Activated CD8-positive, alpha-beta memory T cell treated with anti-CD3 and anti-CD28 coated beads, Interleukin-2, amount 10 ng/mL, durations not matched to agents 7 days and 5 days (primary cell): ENCODE measurements around the gene CTNNA1. TPM values are rescaled to one million over a fixed set of nuclear protein-coding genes. Genes with fewer than 3 reads are reported as not detected.
A peak's percentile ranks its signal among the peaks of the same experiment; 100 is the strongest.
"Not testable (repeated sequence)": the region's sequence is repeated elsewhere in the genome, so short reads cannot be mapped to it uniquely, and the experiment has no call there.

Experiments
- ATAC-seq: fragments of 150-1000 bp; cut with Tn5 transposase; one replicate; pipeline ENCODE4 v1.10.0; 2021; ENCODE audit warnings: moderate library complexity
- CTCF ChIA-PET: fragments of 350-600 bp; sonication (Branson Sonifier 250); formaldehyde crosslinking; loops from one replicate; lab custom pipeline; 2021; ENCODE audit warnings: antibody characterized with exemption; lab: Charles Lee
- DNase-seq: peaks from one replicate; pipeline ENCODE4 v3.0.0-alpha.2; 2020
- H3K27ac Mint-ChIP-seq: one replicate; pipeline ENCODE4 v1.8.0; 2021; ENCODE audit warnings: mild to moderate bottlenecking, mixed read lengths
- H3K27me3 Mint-ChIP-seq: one replicate; pipeline ENCODE4 v1.8.0; 2021; ENCODE audit warnings: mixed read lengths
- H3K36me3 Mint-ChIP-seq: one replicate; pipeline ENCODE4 v1.8.0; 2021; ENCODE audit warnings: mild to moderate bottlenecking, mixed read lengths
- H3K4me1 Mint-ChIP-seq: one replicate; pipeline ENCODE4 v1.8.0; 2021; ENCODE audit warnings: mixed read lengths
- H3K4me3 Mint-ChIP-seq: one replicate; pipeline ENCODE4 v1.8.0; 2021; ENCODE audit warnings: mild to moderate bottlenecking, moderate library complexity, mixed read lengths
- H3K9me3 Mint-ChIP-seq: one replicate; pipeline ENCODE4 v1.8.0; 2022; ENCODE audit warnings: low read depth, mixed read lengths
- total RNA-seq, 2 experiments: library from RNA; stranded (reverse); gene quantifications; one replicate each; pipeline ENCODE4 v1.2.3, GENCODE V29; 2021

Gene CTNNA1
- total RNA-seq, 2 experiments from 2014 or later: 62.0 to 89.8 TPM

DNA sequence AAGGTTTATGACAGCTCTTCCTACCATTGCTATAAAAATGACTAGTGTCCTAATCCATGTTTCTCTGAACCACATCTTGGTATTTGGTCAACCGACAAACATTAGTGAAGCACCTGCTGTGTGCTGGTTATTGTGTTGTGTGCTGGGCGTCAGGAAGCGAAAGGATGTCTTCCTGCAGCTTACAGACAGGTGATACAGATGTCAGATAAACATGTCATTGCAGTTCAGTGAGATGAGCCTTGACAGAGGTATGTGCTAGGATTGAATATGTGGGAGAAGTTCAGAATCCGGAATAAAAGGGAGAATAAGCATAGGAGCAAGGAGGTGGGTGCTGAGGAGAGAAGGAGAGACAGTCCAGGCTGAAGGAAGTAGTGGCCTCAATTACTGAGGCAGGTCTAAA, 20.3 kb upstream of the CTNNA1 start:
- no peaks in the 10 kb centered on the region for H3K9me3 Mint-ChIP-seq

GRCh38 chr5:138733509-138733908, 19.7 kb upstream of the CTNNA1 start:
- H3K36me3 Mint-ChIP-seq: no peaks in the 10 kb centered on the region
- peaks cover 10% of the 10 kb centered on the region for H3K27me3 Mint-ChIP-seq
- H3K9me3 Mint-ChIP-seq: no peaks in the 10 kb centered on the region
- peaks cover 6% of the 10 kb centered on the region for H3K4me1 Mint-ChIP-seq
- no peak for ATAC-seq
- no peak for DNase-seq
- H3K27ac Mint-ChIP-seq: no peak overlapping the region
- CTCF ChIA-PET: no interaction called here
- H3K4me3 Mint-ChIP-seq: no peak overlapping the region

More for the DNA sequence above, 20.3 kb upstream of the CTNNA1 start:
- DNase-seq (no peak), ATAC-seq (no peak)
- CTCF ChIA-PET: interaction anchor here (1.4 kb wide), 1 partner anchor 92 kb away, joined by 3 read pairs; no protein-coding TSS in a partner anchor
- Mint-ChIP-seq H3K27ac (no peak overlapping the region), H3K4me3 (no peak overlapping the region), H3K36me3 (no peaks in the 10 kb centered on the region), H3K27me3 (peaks cover 13% of the 10 kb centered on the region), H3K4me1 (peaks cover 3% of the 10 kb centered on the region)

DNA sequence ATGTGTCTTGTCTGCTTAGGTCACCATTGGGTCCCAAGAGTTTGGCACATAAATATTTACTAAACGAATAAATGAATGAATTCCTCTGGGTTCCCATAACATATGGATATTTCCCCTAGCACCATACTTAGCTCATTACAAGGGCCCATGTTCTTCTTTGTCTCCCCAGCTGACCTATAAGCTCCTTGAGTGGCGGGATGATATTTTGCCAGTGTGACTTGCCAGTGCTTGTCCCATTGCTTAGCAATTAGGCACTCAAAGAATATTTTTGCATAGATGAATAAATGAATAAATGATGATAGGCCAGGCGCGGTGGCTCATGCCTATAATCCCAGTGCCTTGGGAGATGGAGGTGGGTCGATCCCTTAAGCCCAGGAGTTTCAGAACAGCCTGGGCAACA, 16.9 kb upstream of the CTNNA1 start:
- H3K36me3 Mint-ChIP-seq: no peaks in the 10 kb centered on the region
- H3K27me3 Mint-ChIP-seq: peaks cover 8% of the 10 kb centered on the region
- CTCF ChIA-PET: interaction anchor here (1.3 kb wide), 1 partner anchor 53 kb away, joined by 4 read pairs; no protein-coding TSS in a partner anchor
- no peaks in the 10 kb centered on the region for H3K9me3 Mint-ChIP-seq
- H3K4me1 Mint-ChIP-seq: peaks cover 19% of the 10 kb centered on the region
- H3K27ac Mint-ChIP-seq: no peak overlapping the region
- no peak overlapping the region for H3K4me3 Mint-ChIP-seq
- DNase-seq (no peak), ATAC-seq (no peak)

DNA sequence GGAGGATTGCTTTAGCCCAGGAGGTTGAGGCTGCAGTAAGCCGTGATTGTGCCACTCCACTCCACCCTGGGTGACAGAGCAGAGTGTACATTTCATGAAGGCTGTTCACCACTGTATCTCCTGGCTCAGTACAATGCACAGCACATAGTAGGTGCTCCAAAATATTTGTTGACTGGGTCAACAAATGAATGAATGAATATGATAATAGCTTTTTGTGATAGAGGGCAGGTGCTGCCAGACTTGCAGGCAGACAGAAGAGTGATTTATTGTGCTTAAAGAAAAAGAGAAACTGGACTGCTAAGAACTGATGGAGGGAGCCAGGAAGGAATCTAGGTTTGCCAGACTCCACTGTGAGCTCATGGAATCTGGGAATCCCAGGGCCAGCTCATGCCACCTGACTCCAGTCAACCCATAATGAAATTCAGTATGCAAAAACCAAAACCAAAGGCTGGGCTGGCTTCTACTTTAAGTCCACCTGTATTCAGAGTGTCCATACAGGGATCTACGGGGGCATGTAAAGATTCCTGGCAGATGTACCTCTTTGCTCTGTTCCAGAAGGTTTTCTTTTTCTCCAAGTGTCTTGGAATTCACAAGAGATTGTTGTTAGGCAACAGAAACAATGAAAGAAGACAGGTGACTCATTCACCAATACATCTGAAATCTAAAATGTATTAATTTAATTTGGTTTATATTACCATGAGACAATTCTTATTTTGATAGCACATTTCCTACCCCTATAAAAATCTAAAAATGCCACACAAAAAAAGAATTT, 15.5 kb upstream of the CTNNA1 start:
- Mint-ChIP-seq H3K4me3 (no peak overlapping the region), H3K9me3 (no peaks in the 10 kb centered on the region), H3K27me3 (peaks cover 5% of the 10 kb centered on the region), H3K4me1 (peaks cover 30% of the 10 kb centered on the region), H3K27ac (no peak overlapping the region), H3K36me3 (no peaks in the 10 kb centered on the region)
- no peak for ATAC-seq
- DNase-seq: no peak
- CTCF ChIA-PET: no interaction called here

- Mint-ChIP-seq H3K27me3 (peaks cover 5% of the 10 kb centered on the region), H3K36me3 (no peaks in the 10 kb centered on the region), H3K4me1 (peaks cover 37% of the 10 kb centered on the region), H3K9me3 (no peaks in the 10 kb centered on the region), H3K27ac (no peak overlapping the region), H3K4me3 (no peak overlapping the region)
- ATAC-seq: no peak
- DNase-seq: no peak
- CTCF ChIA-PET: no interaction called here
These were observed 14.8 kb upstream of the CTNNA1 start for GRCh38 chr5:138738399-138738798.

GRCh38 chr5:138739938-138740337, 13.3 kb upstream of the CTNNA1 start:
- ATAC-seq (no peak), DNase-seq (no peak)
- no peaks in the 10 kb centered on the region for H3K36me3 Mint-ChIP-seq
- peaks cover 8% of the 10 kb centered on the region for H3K27me3 Mint-ChIP-seq
- H3K4me3 Mint-ChIP-seq: no peak overlapping the region
- CTCF ChIA-PET: no interaction called here
- H3K9me3 Mint-ChIP-seq: no peaks in the 10 kb centered on the region
- no peak overlapping the region for H3K27ac Mint-ChIP-seq
- H3K4me1 Mint-ChIP-seq: peaks cover 37% of the 10 kb centered on the region

DNA sequence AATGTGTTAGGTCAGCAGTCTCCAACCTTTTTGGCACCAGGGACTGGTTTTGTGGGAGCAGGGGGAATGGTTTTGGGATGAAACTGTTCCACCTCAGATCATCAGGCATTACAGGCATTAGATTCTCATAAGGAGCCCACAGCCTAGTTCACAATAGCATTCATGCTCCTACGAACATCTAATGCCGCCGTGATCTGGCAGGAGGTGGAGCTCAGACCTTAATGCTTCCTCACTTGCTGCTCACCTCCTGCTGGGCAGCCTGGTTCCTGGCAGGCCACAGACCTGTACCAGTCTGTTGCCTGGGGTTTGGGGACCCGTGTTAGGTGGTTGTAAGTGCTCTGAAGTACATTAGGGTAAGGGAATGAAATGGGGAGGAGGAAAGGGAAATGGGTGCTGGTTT, 9.7 kb upstream of the CTNNA1 start:
- Mint-ChIP-seq H3K27ac (no peak overlapping the region), H3K27me3 (peaks cover 3% of the 10 kb centered on the region), H3K9me3 (no peaks in the 10 kb centered on the region), H3K36me3 (peaks cover 1% of the 10 kb centered on the region), H3K4me1 (peaks cover 31% of the 10 kb centered on the region), H3K4me3 (no peak overlapping the region)
- DNase-seq: no peak
- no peak for ATAC-seq
- CTCF ChIA-PET: interaction anchor here (0.7 to 1.4 kb wide), 2 partner anchors 10 to 102 kb away, joined by 3 to 4 read pairs; partner anchors contain the start of gene CTNNA1

- H3K9me3 Mint-ChIP-seq: no peaks in the 10 kb centered on the region
- peaks cover 1% of the 10 kb centered on the region for H3K36me3 Mint-ChIP-seq
- peaks cover 10% of the 10 kb centered on the region for H3K27me3 Mint-ChIP-seq
- H3K4me3 Mint-ChIP-seq: no peak overlapping the region
- no peak overlapping the region for H3K27ac Mint-ChIP-seq
- CTCF ChIA-PET: no interaction called here
- ATAC-seq: no peak
- DNase-seq: no peak
- H3K4me1 Mint-ChIP-seq: peaks cover 26% of the 10 kb centered on the region
These were observed 8.0 kb upstream of the CTNNA1 start for GRCh38 chr5:138745268-138745667.

- Mint-ChIP-seq H3K9me3 (no peaks in the 10 kb centered on the region), H3K27ac (no peak overlapping the region), H3K27me3 (peaks cover 20% of the 10 kb centered on the region), H3K4me3 (no peak overlapping the region), H3K36me3 (peaks cover 1% of the 10 kb centered on the region), H3K4me1 (peaks cover 13% of the 10 kb centered on the region)
- DNase-seq: no peak
- ATAC-seq: no peak
- CTCF ChIA-PET: no interaction called here
These were observed 4.6 kb upstream of the CTNNA1 start for GRCh38 chr5:138748630-138749081.

- H3K27me3 Mint-ChIP-seq: peaks cover 24% of the 10 kb centered on the region
- not testable (repeated sequence) for H3K36me3 Mint-ChIP-seq
These were observed 1.9 kb upstream of the CTNNA1 start for GRCh38 chr5:138751344-138751743.

GRCh38 chr5:138752341-138752950, 779 bp upstream of the CTNNA1 start:
- H3K9me3 Mint-ChIP-seq: no peaks in the 10 kb centered on the region
- peaks cover 37% of the 10 kb centered on the region for H3K4me1 Mint-ChIP-seq
- peaks cover 5% of the 10 kb centered on the region for H3K36me3 Mint-ChIP-seq
- H3K27ac Mint-ChIP-seq: no peak overlapping the region
- peaks cover 24% of the 10 kb centered on the region for H3K27me3 Mint-ChIP-seq
- ATAC-seq (no peak), DNase-seq (no peak)
- CTCF ChIA-PET: interaction anchor here (1.8 kb wide), 1 partner anchor 173 kb away, joined by 4 read pairs; no protein-coding TSS in a partner anchor
- H3K4me3 Mint-ChIP-seq: peak overlapping the region; percentile 55

More at GRCh38 chr5:138751344-138751743, 1.9 kb upstream of the CTNNA1 start:
- CTCF ChIA-PET: interaction anchor here (1.8 kb wide), 1 partner anchor 172 kb away, joined by 4 read pairs; no protein-coding TSS in a partner anchor
- H3K27ac Mint-ChIP-seq, DNase-seq, ATAC-seq, H3K4me3 Mint-ChIP-seq, H3K9me3 Mint-ChIP-seq: not testable (repeated sequence)
- H3K4me1 Mint-ChIP-seq: peaks cover 29% of the 10 kb centered on the region

DNA sequence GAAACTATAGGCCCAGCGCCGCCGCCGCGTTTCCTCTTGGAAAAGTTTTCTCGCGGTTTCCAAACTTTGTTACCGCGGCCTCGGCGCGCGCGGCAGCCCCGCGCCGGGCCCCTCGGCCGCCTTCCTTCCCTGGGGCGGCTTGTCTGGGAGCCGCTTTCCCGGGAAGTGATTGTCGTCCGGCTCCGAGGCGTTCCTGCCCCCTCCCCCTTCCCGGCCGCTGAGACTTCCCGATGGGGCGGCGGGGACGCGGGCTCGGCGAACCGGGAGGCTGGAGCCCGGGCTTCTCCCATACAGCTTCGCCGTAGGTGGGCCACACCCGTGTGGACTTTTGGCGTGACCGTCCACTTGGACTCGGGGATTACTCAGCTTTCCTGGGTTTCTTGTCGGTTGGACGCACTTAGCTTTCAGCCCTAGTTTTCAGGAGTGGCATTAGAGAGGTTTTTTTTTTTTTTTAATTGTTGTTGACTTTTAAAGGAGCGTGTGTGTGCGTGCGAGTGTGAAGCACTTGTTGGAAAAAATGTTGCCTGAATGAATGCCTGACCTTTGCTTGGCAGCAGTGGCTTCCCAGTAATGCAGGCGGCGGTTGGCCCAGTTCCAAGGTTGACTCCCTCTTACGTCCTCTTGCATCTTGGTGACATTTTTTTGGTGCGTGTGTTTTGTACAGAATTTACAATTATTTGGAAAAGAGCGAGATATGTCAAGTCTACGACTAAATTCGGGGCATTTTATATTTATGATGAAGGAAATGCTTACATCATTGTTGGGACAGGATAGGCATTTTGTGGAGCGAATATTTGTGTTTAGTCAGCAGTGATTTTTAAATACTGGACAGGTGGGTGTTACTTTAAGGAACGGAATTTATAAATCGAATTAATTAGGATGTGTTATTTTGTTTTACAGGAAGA, 821 bp downstream of the CTNNA1 start:
- DNase-seq (peak; percentile 42), ATAC-seq (peak; percentile 21)
- CTCF ChIA-PET: interaction anchor here (0.6 to 1.5 kb wide), 3 partner anchors 9 to 44 kb away, joined by 3 to 5 read pairs (median 3); no protein-coding TSS in a partner anchor
- Mint-ChIP-seq H3K27me3 (peaks cover 21% of the 10 kb centered on the region), H3K36me3 (peaks cover 16% of the 10 kb centered on the region), H3K4me3 (peak overlapping the region; percentile 69), H3K27ac (peak overlapping the region; percentile 1), H3K9me3 (no peaks in the 10 kb centered on the region), H3K4me1 (peaks cover 37% of the 10 kb centered on the region)

DNA sequence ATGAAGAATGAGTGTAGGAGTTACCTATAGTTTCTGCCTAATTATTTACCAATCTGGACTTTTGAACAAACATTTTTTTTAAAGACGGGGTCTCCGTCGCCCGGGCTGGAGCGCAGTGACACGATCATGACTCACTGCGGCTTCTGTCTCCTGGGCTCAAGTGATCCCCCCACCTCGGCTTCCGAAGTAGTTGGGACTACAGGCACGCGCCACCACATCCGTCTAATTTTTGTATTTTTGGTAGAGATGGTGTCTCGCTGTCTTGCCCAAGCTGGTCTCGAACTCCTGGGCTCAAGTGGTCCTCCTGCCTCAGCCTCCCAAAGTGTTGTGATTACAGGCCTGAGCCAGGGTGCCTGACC, 1.5 kb downstream of the CTNNA1 start:
- H3K27me3 Mint-ChIP-seq: peaks cover 17% of the 10 kb centered on the region
- H3K27ac Mint-ChIP-seq: no peak overlapping the region
- H3K9me3 Mint-ChIP-seq: no peaks in the 10 kb centered on the region
- CTCF ChIA-PET: no interaction called here
- H3K4me1 Mint-ChIP-seq: peaks cover 34% of the 10 kb centered on the region
- H3K4me3 Mint-ChIP-seq: peak overlapping the region; percentile 69
- ATAC-seq (no peak), DNase-seq (no peak)
- H3K36me3 Mint-ChIP-seq: peaks cover 19% of the 10 kb centered on the region
